CD8-positive, alpha-beta memory T cell (primary cell): Measurements from ENCODE around the gene COL4A1. TPM values are rescaled to one million over a fixed set of nuclear protein-coding genes. Genes with fewer than 3 reads are reported as not detected.

Experiments
- CTCF ChIA-PET: fragments of 350-600 bp; sonication (Branson Sonifier 250); formaldehyde crosslinking; loops from one replicate; lab custom pipeline; 2021; ENCODE audit warnings: antibody characterized with exemption; lab: Charles Lee
- POLR2A ChIA-PET: fragments of 350-600 bp; sonication (Branson Sonifier 250); formaldehyde crosslinking; loops from one replicate; lab custom pipeline; 2021; ENCODE audit warnings: antibody characterized with exemption; lab: Charles Lee
- DNase-seq, 5 donors: peaks; one replicate each; pipeline versions ENCODE4 v3.0.0 to v3.0.0-alpha.2; 2020 to 2022; ENCODE audit warnings: mixed read lengths in 1 of 5
- H3K27ac ChIP-seq: one replicate; pipeline ENCODE4 v1.7.0; 2013; ENCODE audit warnings: low read depth, mild to moderate bottlenecking, low read length, moderate library complexity
- H3K27me3 ChIP-seq: 2 replicates; pipeline ENCODE4 v1.7.0; 2013; ENCODE audit warnings: low read length, mild to moderate bottlenecking; ENCODE audit not compliant: insufficient read depth, poor library complexity, severe bottlenecking
- H3K36me3 ChIP-seq: 2 replicates; pipeline ENCODE4 v1.7.0; 2013; ENCODE audit warnings: mild to moderate bottlenecking, low read length, moderate library complexity; ENCODE audit not compliant: insufficient read depth
- H3K4me1 ChIP-seq: 2 replicates; pipeline ENCODE4 v1.7.0; 2013; ENCODE audit warnings: mild to moderate bottlenecking, low read length, moderate library complexity; ENCODE audit not compliant: insufficient read depth
- H3K4me3 ChIP-seq: 2 replicates; pipeline ENCODE4 v1.7.0; 2013; ENCODE audit warnings: mild to moderate bottlenecking, low read length
- H3K9me3 ChIP-seq: 2 replicates; pipeline ENCODE4 v1.7.0; 2013; ENCODE audit warnings: mild to moderate bottlenecking, low read length
- H3K27ac Mint-ChIP-seq, 8 donors: one replicate each; pipeline ENCODE4 v1.8.0; 2020 to 2021; ENCODE audit warnings: mixed read lengths in 8 of 8, mild to moderate bottlenecking in 6 of 8, inconsistent platforms in 3 of 8, moderate library complexity in 3 of 8
- H3K27me3 Mint-ChIP-seq, 2 donors: one replicate each; pipeline ENCODE4 v1.8.0; 2020 to 2021; ENCODE audit warnings: mixed read lengths in 2 of 2, mild to moderate bottlenecking in 1 of 2, moderate library complexity in 1 of 2
- H3K36me3 Mint-ChIP-seq, 3 donors: one replicate each; pipeline ENCODE4 v1.8.0; 2020 to 2021; ENCODE audit warnings: mixed read lengths in 3 of 3, inconsistent platforms in 1 of 3, mild to moderate bottlenecking in 1 of 3
- H3K4me1 Mint-ChIP-seq, 3 donors: one replicate each; pipeline ENCODE4 v1.8.0; 2020 to 2021; ENCODE audit warnings: mixed read lengths in 3 of 3, inconsistent platforms in 1 of 3, mild to moderate bottlenecking in 1 of 3
- H3K4me3 Mint-ChIP-seq, 7 donors: one replicate each; pipeline ENCODE4 v1.8.0; 2020 to 2021; ENCODE audit warnings: mixed read lengths in 7 of 7, mild to moderate bottlenecking in 6 of 7, moderate library complexity in 4 of 7, inconsistent platforms in 2 of 7
- H3K9me3 Mint-ChIP-seq, 5 donors: one replicate each; pipeline ENCODE4 v1.8.0; 2020 to 2022; ENCODE audit warnings: mixed read lengths in 5 of 5, mild to moderate bottlenecking in 3 of 5, moderate library complexity in 2 of 5, inconsistent platforms in 1 of 5
- polyA plus RNA-seq: library from polyadenylated mRNA; unstranded; fragments of 300-500 nt; fragmentation: Illumina TruSeq; gene quantifications from one replicate; pipeline ENCODE4 v1.2.3, GENCODE V29; 2021
- total RNA-seq, 2 experiments: library from RNA; stranded (reverse); gene quantifications; one replicate each; pipeline ENCODE4 v1.2.3, GENCODE V29; 2021

The COL4A1 gene
- total and polyA plus RNA-seq, 3 experiments from 2014 or later: not detected

DNA sequence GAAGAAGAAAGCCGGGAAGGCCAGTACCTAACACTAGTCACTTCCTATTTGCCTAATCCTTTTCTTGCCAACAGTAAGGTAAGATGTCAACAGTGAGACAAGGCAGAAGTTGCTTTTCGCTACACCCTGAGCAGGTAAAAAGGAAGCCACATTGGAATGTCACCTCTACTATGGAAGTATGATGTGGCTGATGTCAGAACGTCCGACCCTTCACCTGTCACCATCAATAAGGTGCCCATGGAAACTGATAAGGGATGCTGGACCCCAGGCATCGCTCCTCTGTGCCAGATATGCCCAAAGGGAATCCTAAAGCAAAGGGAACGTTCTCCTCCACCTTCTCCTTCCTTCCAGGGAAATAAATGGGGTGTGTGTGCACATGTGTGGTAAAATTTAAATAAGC lies 34.3 kb downstream of the COL4A1 start:
- Mint-ChIP-seq H3K27ac (no peak overlapping the region), H3K27me3 (peaks cover 0 to 3% of the 10 kb centered on the region in 2 donors), H3K36me3 (no peaks in the 10 kb centered on the region), H3K4me1 (no peaks in the 10 kb centered on the region), H3K9me3 (no peaks in the 10 kb centered on the region), H3K4me3 (no peak overlapping the region)
- Histone ChIP-seq H3K9me3 (no peaks in the 10 kb centered on the region), H3K4me1 (no peaks in the 10 kb centered on the region), H3K36me3 (no peaks in the 10 kb centered on the region), H3K27ac (no peak overlapping the region), H3K4me3 (no peak overlapping the region), H3K27me3 (no peaks in the 10 kb centered on the region)
- no peak for DNase-seq
- POLR2A ChIA-PET: no interaction called here
- CTCF ChIA-PET: no interaction called here

DNA sequence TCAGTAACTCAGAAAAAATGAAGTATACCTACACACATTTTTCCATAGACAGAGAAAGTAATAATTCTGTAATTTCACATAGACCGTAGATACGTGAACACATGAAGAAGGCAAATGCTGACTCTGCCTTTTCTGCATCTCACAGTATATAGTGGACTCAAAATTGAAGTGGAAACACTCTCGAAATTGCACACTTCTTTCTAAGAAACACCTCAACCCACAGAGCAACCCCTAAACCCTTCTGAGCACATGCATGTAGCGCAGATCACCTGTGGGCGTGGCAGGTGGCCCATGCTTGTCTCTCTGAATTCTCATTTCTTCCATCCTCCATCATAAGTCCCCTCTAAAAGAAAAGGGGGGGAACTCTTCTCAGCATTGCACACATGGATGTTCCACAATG lies 34.7 kb downstream of the COL4A1 start:
- POLR2A ChIA-PET: no interaction called here
- H3K4me1 ChIP-seq: no peaks in the 10 kb centered on the region
- no peaks in the 10 kb centered on the region for H3K27me3 ChIP-seq
- H3K36me3 Mint-ChIP-seq: no peaks in the 10 kb centered on the region
- H3K36me3 ChIP-seq: no peaks in the 10 kb centered on the region
- no peak overlapping the region for H3K4me3 Mint-ChIP-seq
- H3K9me3 Mint-ChIP-seq: no peaks in the 10 kb centered on the region
- H3K27ac Mint-ChIP-seq: no peak overlapping the region
- no peaks in the 10 kb centered on the region for H3K4me1 Mint-ChIP-seq
- no peak overlapping the region for H3K27ac ChIP-seq
- CTCF ChIA-PET: no interaction called here
- no peaks in the 10 kb centered on the region for H3K9me3 ChIP-seq
- H3K27me3 Mint-ChIP-seq: peaks cover 0 to 3% of the 10 kb centered on the region in 2 donors
- H3K4me3 ChIP-seq: no peak overlapping the region
- DNase-seq: no peak

GRCh38 chr13:110271313-110271712 lies 35.6 kb downstream of the COL4A1 start:
- Mint-ChIP-seq H3K4me1 (no peaks in the 10 kb centered on the region), H3K9me3 (no peaks in the 10 kb centered on the region), H3K27ac (no peak overlapping the region), H3K27me3 (peaks cover 0 to 4% of the 10 kb centered on the region in 2 donors), H3K36me3 (no peaks in the 10 kb centered on the region), H3K4me3 (no peak overlapping the region)
- H3K4me1 ChIP-seq: no peaks in the 10 kb centered on the region
- H3K4me3 ChIP-seq: no peak overlapping the region
- POLR2A ChIA-PET: no interaction called here
- H3K36me3 ChIP-seq: no peaks in the 10 kb centered on the region
- H3K9me3 ChIP-seq: no peaks in the 10 kb centered on the region
- DNase-seq: no peak
- CTCF ChIA-PET: no interaction called here
- no peaks in the 10 kb centered on the region for H3K27me3 ChIP-seq
- H3K27ac ChIP-seq: no peak overlapping the region

- Mint-ChIP-seq H3K27ac (no peak overlapping the region), H3K4me1 (no peaks in the 10 kb centered on the region), H3K27me3 (peaks cover 0 to 5% of the 10 kb centered on the region in 2 donors), H3K9me3 (no peaks in the 10 kb centered on the region), H3K36me3 (no peaks in the 10 kb centered on the region), H3K4me3 (no peak overlapping the region)
- DNase-seq: no peak
- Histone ChIP-seq H3K9me3 (no peaks in the 10 kb centered on the region), H3K4me1 (no peaks in the 10 kb centered on the region), H3K36me3 (no peaks in the 10 kb centered on the region), H3K4me3 (no peak overlapping the region), H3K27me3 (no peaks in the 10 kb centered on the region), H3K27ac (no peak overlapping the region)
- ChIA-PET POLR2A (no interaction called here), CTCF (no interaction called here)
Measured at GRCh38 chr13:110270507-110270906, 36.5 kb downstream of the COL4A1 start.

GRCh38 chr13:110269509-110270185 lies 37.3 kb downstream of the COL4A1 start:
- no peaks in the 10 kb centered on the region for H3K4me1 Mint-ChIP-seq
- no peaks in the 10 kb centered on the region for H3K27me3 ChIP-seq
- no peaks in the 10 kb centered on the region for H3K36me3 Mint-ChIP-seq
- H3K4me3 Mint-ChIP-seq: no peak overlapping the region
- POLR2A ChIA-PET: no interaction called here
- no peak overlapping the region for H3K27ac Mint-ChIP-seq
- no peak overlapping the region for H3K4me3 ChIP-seq
- peaks cover 2 to 5% of the 10 kb centered on the region in 2 donors for H3K27me3 Mint-ChIP-seq
- no peak overlapping the region for H3K27ac ChIP-seq
- DNase-seq: no peak
- no peaks in the 10 kb centered on the region for H3K9me3 ChIP-seq
- H3K36me3 ChIP-seq: no peaks in the 10 kb centered on the region
- no peaks in the 10 kb centered on the region for H3K9me3 Mint-ChIP-seq
- no peaks in the 10 kb centered on the region for H3K4me1 ChIP-seq
- CTCF ChIA-PET: no interaction called here

- CTCF ChIA-PET: no interaction called here
- Mint-ChIP-seq H3K4me1 (no peaks in the 10 kb centered on the region), H3K27me3 (peaks cover 3% of the 10 kb centered on the region in 2 donors), H3K4me3 (no peak overlapping the region), H3K27ac (no peak overlapping the region), H3K9me3 (no peaks in the 10 kb centered on the region), H3K36me3 (no peaks in the 10 kb centered on the region)
- no peak for DNase-seq
- Histone ChIP-seq H3K27me3 (no peaks in the 10 kb centered on the region), H3K36me3 (no peaks in the 10 kb centered on the region), H3K9me3 (no peaks in the 10 kb centered on the region), H3K4me1 (no peaks in the 10 kb centered on the region), H3K4me3 (no peak overlapping the region), H3K27ac (no peak overlapping the region)
- POLR2A ChIA-PET: no interaction called here
Measured at GRCh38 chr13:110268576-110269185, 38.3 kb downstream of the COL4A1 start.

- H3K4me1 ChIP-seq: no peaks in the 10 kb centered on the region
- H3K27me3 ChIP-seq: no peaks in the 10 kb centered on the region
- no peak overlapping the region for H3K27ac Mint-ChIP-seq
- peaks cover 3 to 4% of the 10 kb centered on the region in 2 donors for H3K27me3 Mint-ChIP-seq
- no peaks in the 10 kb centered on the region for H3K36me3 ChIP-seq
- H3K4me3 Mint-ChIP-seq: no peak overlapping the region
- no peaks in the 10 kb centered on the region for H3K9me3 ChIP-seq
- no peak overlapping the region for H3K4me3 ChIP-seq
- H3K9me3 Mint-ChIP-seq: no peaks in the 10 kb centered on the region
- DNase-seq: no peak
- H3K27ac ChIP-seq: no peak overlapping the region
- H3K36me3 Mint-ChIP-seq: no peaks in the 10 kb centered on the region
- ChIA-PET CTCF (no interaction called here), POLR2A (no interaction called here)
- H3K4me1 Mint-ChIP-seq: no peaks in the 10 kb centered on the region
Measured at GRCh38 chr13:110268061-110268460, 38.9 kb downstream of the COL4A1 start.

GRCh38 chr13:110266983-110267382 lies 40.0 kb downstream of the COL4A1 start:
- Histone ChIP-seq H3K36me3 (no peaks in the 10 kb centered on the region), H3K27me3 (no peaks in the 10 kb centered on the region), H3K4me1 (no peaks in the 10 kb centered on the region), H3K9me3 (no peaks in the 10 kb centered on the region), H3K4me3 (no peak overlapping the region), H3K27ac (no peak overlapping the region)
- Mint-ChIP-seq H3K9me3 (no peaks in the 10 kb centered on the region), H3K4me1 (no peaks in the 10 kb centered on the region), H3K27ac (no peak overlapping the region), H3K4me3 (no peak overlapping the region), H3K27me3 (peaks cover 3 to 14% of the 10 kb centered on the region in 2 donors), H3K36me3 (no peaks in the 10 kb centered on the region)
- POLR2A ChIA-PET: no interaction called here
- DNase-seq: no peak
- CTCF ChIA-PET: no interaction called here
